HG02884 (cell line): ENCODE data around the gene CCDC27.
"Not testable (repeated sequence)": the region's sequence is repeated elsewhere in the genome, so short reads cannot be mapped to it uniquely, and the experiment has no call there.

ENCODE experiments used
- ATAC-seq: cut with Tn5 transposase; IDR thresholded peaks from one replicate; pipeline ENCODE4 v1.9.1; 2021; ENCODE audit warnings: mild to moderate bottlenecking, moderate library complexity; ENCODE audit not compliant: unreplicated experiment

The CCDC27 gene

GRCh38 chr1:3788756-3789420 is 36.6 kb downstream of the CCDC27 start:
- ATAC-seq, result no peak

- no peak for ATAC-seq
These were observed 37.4 kb downstream of the CCDC27 start for GRCh38 chr1:3789421-3790300.

- no peak for ATAC-seq
These were observed 38.3 kb downstream of the CCDC27 start for GRCh38 chr1:3790500-3790923.

GRCh38 chr1:3790952-3791351 is 38.7 kb downstream of the CCDC27 start:
- ATAC-seq, result no peak

- ATAC-seq, result peak; percentile 22
These were observed 43.4 kb downstream of the CCDC27 start for GRCh38 chr1:3795453-3796214.

GRCh38 chr1:3796215-3797061 is 44.2 kb downstream of the CCDC27 start, which contains the start of gene LRRC47:
LRRC47 (minus strand) TSS chr1:3796498; CDS start chr1:3796476, 22 bp downstream.
- peak; percentile 96 for ATAC-seq

GRCh38 chr1:3799976-3800685 is 47.9 kb downstream of the CCDC27 start:
- no peak for ATAC-seq

GRCh38 chr1:3800795-3801194 is 48.5 kb downstream of the CCDC27 start:
- not testable (repeated sequence) for ATAC-seq

- ATAC-seq, result no peak
These were observed 51.8 kb downstream of the CCDC27 start for GRCh38 chr1:3803905-3804626.

- not testable (repeated sequence) for ATAC-seq
These were observed 52.3 kb downstream of the CCDC27 start for GRCh38 chr1:3804627-3804944.

GRCh38 chr1:3805038-3805437 is 52.8 kb downstream of the CCDC27 start:
- ATAC-seq, result no peak

GRCh38 chr1:3807769-3808168 is 55.5 kb downstream of the CCDC27 start:
- ATAC-seq, result no peak

- no peak for ATAC-seq
These were observed 57.4 kb downstream of the CCDC27 start for GRCh38 chr1:3809680-3810079.

GRCh38 chr1:3810149-3810761 is 58.0 kb downstream of the CCDC27 start:
- not testable (repeated sequence) for ATAC-seq

GRCh38 chr1:3811595-3811911 is 59.3 kb downstream of the CCDC27 start:
- no peak for ATAC-seq

GRCh38 chr1:3814065-3814464 is 61.8 kb downstream of the CCDC27 start:
- ATAC-seq, result no peak

GRCh38 chr1:3814771-3815561 is 62.7 kb downstream of the CCDC27 start:
- no peak for ATAC-seq
